Right atrium auricular region (tissue), 2 donors: ENCODE data around the gene ITPRID2. TPM values are rescaled to one million over a fixed set of nuclear protein-coding genes. Genes with fewer than 3 reads are reported as not detected.

Source experiments
- DNase-seq: peaks from one replicate; pipeline ENCODE4 v3.0.0-alpha.2; 2019; ENCODE audit warnings: low spot score
- H3K27ac ChIP-seq, 2 donors: fragments of 200-600 bp; sonication (generic); 1 replicate in 1 of 2; 2 replicates in 1 of 2; pipeline ENCODE4 v1.5.1; 2016 to 2019
- H3K27me3 ChIP-seq, 2 donors: fragments of 200-600 bp; sonication (generic); one replicate each; pipeline versions ENCODE4 v1.5.1 to v1.6.0; 2017 to 2019
- H3K36me3 ChIP-seq: fragments of 200-600 bp; sonication (generic); one replicate; pipeline ENCODE4 v1.5.1; 2016
- H3K4me1 ChIP-seq, 2 donors: fragments of 200-600 bp; sonication (generic); one replicate each; pipeline versions ENCODE4 v1.5.1 to v1.6.0; 2017 to 2019
- H3K4me3 ChIP-seq, 2 donors: fragments of 200-600 bp; sonication (generic); 1 replicate in 1 of 2; 2 replicates in 1 of 2; pipeline ENCODE4 v1.5.1; 2017 to 2019; ENCODE audit warnings: mild to moderate bottlenecking in 1 of 2, moderate library complexity in 1 of 2
- H3K9me3 ChIP-seq, 2 donors: fragments of 200-600 bp; sonication (generic); one replicate each; pipeline ENCODE4 v1.5.1; 2019
- total RNA-seq, 2 donors: library from RNA; depleted of rRNA; stranded (reverse); fragments of >200 nt; gene quantifications; one replicate each; pipeline ENCODE4 v1.1.0, GENCODE V29; 2016
- TF ChIP-seq, protein P1 (sequence below), 2 donors: fragments of 200-600 bp; sonication (generic); IDR thresholded peaks; one replicate each; pipeline ENCODE4 v1.5.1; 2019; ENCODE audit warnings: antibody characterized with exemption in 2 of 2

The ITPRID2 gene
- total RNA-seq, 2 donors from 2014 or later = 52.0 to 56.5 TPM

DNA sequence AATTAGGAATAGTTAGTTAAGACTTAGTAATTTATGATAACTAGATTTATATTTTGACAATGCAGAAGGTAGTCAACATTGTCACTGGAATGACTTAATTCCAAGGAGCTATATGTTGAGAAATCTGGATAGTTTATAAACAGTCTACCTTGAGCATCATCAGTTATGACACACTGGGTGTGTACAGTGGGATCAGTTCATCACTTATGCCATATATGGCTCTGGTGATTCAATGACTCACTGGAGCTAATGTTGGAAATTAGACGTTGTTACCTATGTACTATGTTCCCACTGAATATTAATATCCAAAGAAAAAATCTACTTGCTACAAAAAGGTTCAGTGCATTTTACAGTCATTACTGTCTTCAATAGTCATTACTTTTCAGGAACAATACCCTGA lies 34.0 kb upstream of the ITPRID2 start:
- no peak overlapping the region for H3K4me3 ChIP-seq
- TF ChIP-seq, protein P1, sequence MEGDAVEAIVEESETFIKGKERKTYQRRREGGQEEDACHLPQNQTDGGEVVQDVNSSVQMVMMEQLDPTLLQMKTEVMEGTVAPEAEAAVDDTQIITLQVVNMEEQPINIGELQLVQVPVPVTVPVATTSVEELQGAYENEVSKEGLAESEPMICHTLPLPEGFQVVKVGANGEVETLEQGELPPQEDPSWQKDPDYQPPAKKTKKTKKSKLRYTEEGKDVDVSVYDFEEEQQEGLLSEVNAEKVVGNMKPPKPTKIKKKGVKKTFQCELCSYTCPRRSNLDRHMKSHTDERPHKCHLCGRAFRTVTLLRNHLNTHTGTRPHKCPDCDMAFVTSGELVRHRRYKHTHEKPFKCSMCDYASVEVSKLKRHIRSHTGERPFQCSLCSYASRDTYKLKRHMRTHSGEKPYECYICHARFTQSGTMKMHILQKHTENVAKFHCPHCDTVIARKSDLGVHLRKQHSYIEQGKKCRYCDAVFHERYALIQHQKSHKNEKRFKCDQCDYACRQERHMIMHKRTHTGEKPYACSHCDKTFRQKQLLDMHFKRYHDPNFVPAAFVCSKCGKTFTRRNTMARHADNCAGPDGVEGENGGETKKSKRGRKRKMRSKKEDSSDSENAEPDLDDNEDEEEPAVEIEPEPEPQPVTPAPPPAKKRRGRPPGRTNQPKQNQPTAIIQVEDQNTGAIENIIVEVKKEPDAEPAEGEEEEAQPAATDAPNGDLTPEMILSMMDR (IDR thresholded peaks at IDR 0.05) = no peak
- H3K36me3 ChIP-seq = no peaks in the 10 kb centered on the region
- DNase-seq = no peak
- no peaks in the 10 kb centered on the region for H3K27me3 ChIP-seq
- H3K27ac ChIP-seq = no peak overlapping the region
- no peaks in the 10 kb centered on the region for H3K9me3 ChIP-seq
- no peaks in the 10 kb centered on the region for H3K4me1 ChIP-seq

DNA sequence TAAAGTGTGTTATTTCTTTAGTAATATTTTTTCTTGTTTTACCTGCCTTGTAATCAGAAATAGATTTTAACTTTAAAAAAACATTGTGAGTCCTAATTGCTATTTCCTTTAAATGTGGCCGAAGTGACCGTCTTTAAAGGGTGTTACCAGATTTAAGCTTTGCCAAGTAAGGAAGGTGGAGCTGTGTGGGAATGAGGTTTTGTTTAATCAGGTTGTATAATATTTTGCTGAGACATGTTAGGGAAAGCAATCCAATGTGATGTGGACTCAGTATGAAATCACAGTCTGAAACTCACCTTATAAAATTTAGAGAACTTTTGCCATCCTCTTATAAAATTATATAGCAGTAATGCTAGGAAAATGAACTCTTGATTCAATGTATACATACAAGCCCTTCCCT lies 32.9 kb upstream of the ITPRID2 start:
- no peaks in the 10 kb centered on the region for H3K27me3 ChIP-seq
- H3K9me3 ChIP-seq = no peaks in the 10 kb centered on the region
- no peak overlapping the region for H3K27ac ChIP-seq
- no peaks in the 10 kb centered on the region for H3K36me3 ChIP-seq
- TF ChIP-seq, protein P1 (IDR thresholded peaks at IDR 0.05) = no peak
- DNase-seq = no peak
- no peak overlapping the region for H3K4me3 ChIP-seq
- H3K4me1 ChIP-seq = no peaks in the 10 kb centered on the region

DNA sequence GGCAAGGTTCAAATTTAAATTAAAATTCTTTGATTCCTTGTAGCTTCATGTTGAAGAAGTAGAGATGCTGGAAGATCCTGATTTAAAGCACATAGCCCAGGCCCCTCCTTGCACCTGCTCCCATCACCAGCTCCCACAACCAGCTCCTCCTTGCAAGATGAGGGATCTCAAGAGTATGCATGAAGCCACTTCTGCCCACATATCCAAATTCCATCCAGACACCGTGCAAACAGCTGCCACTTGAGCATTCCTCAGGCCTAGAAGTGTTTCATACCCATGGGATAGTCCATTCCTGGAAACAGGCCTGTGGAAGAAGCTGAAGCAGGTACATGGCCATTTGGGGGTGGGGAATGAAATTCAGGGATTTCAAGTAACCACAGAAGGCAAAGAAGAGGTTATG lies 32.4 kb upstream of the ITPRID2 start:
- no peaks in the 10 kb centered on the region for H3K4me1 ChIP-seq
- H3K4me3 ChIP-seq = no peak overlapping the region
- TF ChIP-seq, protein P1 (IDR thresholded peaks at IDR 0.05) = no peak
- H3K9me3 ChIP-seq = no peaks in the 10 kb centered on the region
- no peaks in the 10 kb centered on the region for H3K27me3 ChIP-seq
- no peak overlapping the region for H3K27ac ChIP-seq
- DNase-seq = no peak
- H3K36me3 ChIP-seq = no peaks in the 10 kb centered on the region

- H3K4me1 ChIP-seq = no peaks in the 10 kb centered on the region
- H3K27me3 ChIP-seq = no peaks in the 10 kb centered on the region
- TF ChIP-seq, protein P1 (IDR thresholded peaks at IDR 0.05) = no peak
- no peak overlapping the region for H3K27ac ChIP-seq
- no peaks in the 10 kb centered on the region for H3K36me3 ChIP-seq
- no peak overlapping the region for H3K4me3 ChIP-seq
- H3K9me3 ChIP-seq = no peaks in the 10 kb centered on the region
- no peak for DNase-seq
Measured at GRCh38 chr2:181859803-181860202, 31.7 kb upstream of the ITPRID2 start.

DNA sequence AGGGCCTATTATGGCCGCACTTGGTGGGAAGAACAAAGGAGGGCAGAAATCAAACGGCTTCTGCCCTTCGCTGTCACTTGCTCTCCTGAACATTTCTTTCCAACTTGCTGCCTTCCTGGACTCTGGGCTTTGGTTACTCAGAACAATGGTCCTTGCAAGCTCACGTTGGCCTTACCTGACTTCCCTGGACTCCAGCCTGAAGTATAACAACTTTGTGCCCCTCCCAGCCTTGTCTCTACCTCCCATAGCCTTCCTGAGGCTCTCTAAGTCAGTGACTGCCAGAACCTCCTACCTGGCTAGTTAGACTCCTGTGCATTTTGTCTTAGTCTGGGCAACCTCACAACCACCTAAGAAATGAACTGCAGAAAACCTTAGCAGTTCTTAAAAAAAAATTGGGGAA lies 30.2 kb upstream of the ITPRID2 start:
- H3K27ac ChIP-seq = no peak overlapping the region

More for the DNA sequence above, 30.2 kb upstream of the ITPRID2 start:
- TF ChIP-seq, protein P1 (IDR thresholded peaks at IDR 0.05) = no peak
- no peaks in the 10 kb centered on the region for H3K27me3 ChIP-seq
- no peak for DNase-seq
- no peaks in the 10 kb centered on the region for H3K4me1 ChIP-seq
- no peaks in the 10 kb centered on the region for H3K9me3 ChIP-seq
- no peak overlapping the region for H3K4me3 ChIP-seq
- no peaks in the 10 kb centered on the region for H3K36me3 ChIP-seq
